Activated B cell treated with CpG ODN at 0.5 μM for 24 hours (primary cell): Measurements from ENCODE around the gene UCHL3. TPM values are rescaled to one million over a fixed set of nuclear protein-coding genes. Genes with fewer than 3 reads are reported as not detected.

Experiments
- ATAC-seq: fragments of 200-7000 bp; cut with Tn5 transposase; one replicate; pipeline ENCODE4 v1.10.0; 2021; ENCODE audit warnings: low read depth, mild to moderate bottlenecking, moderate library complexity
- CTCF ChIA-PET: fragments of 350-600 bp; sonication (Branson Sonifier 250); formaldehyde crosslinking; loops from one replicate; lab custom pipeline; 2021; ENCODE audit warnings: antibody characterized with exemption; lab: Charles Lee
- POLR2A ChIA-PET: fragments of 350-600 bp; sonication (Branson Sonifier 250); formaldehyde crosslinking; loops from one replicate; lab custom pipeline; 2021; ENCODE audit warnings: antibody characterized with exemption; lab: Charles Lee
- DNase-seq: peaks from one replicate; pipeline ENCODE4 v3.0.0; 2022
- H3K27ac Mint-ChIP-seq: one replicate; pipeline ENCODE4 v1.8.0; 2020; ENCODE audit warnings: mixed read lengths
- H3K27me3 Mint-ChIP-seq: one replicate; pipeline ENCODE4 v1.8.0; 2021; ENCODE audit warnings: mixed read lengths
- H3K36me3 Mint-ChIP-seq: one replicate; pipeline ENCODE4 v1.8.0; 2021; ENCODE audit warnings: low read depth, mixed read lengths
- H3K4me1 Mint-ChIP-seq: one replicate; pipeline ENCODE4 v1.8.0; 2021; ENCODE audit warnings: mixed read lengths
- H3K4me3 Mint-ChIP-seq: one replicate; pipeline ENCODE4 v1.8.0; 2020; ENCODE audit warnings: mild to moderate bottlenecking, mixed read lengths
- H3K9me3 Mint-ChIP-seq: one replicate; pipeline ENCODE4 v1.8.0; 2020; ENCODE audit warnings: mixed read lengths
- CTCF ChIP-seq: fragments of 200-600 bp; IDR thresholded peaks from one replicate; pipeline ENCODE4 v1.8.0; 2022; ENCODE audit warnings: antibody characterized with exemption, mild to moderate bottlenecking
- intact Hi-C: fragments of 100-400 bp; cut with micrococcal nuclease; formaldehyde crosslinking; loops from one replicate; pipeline ENCODE4 v1.15.1; 2024
- total RNA-seq: library from RNA; stranded (reverse); gene quantifications from 2 replicates; pipeline ENCODE4 v1.2.3, GENCODE V29; 2022

Gene UCHL3
- total RNA-seq, 1 donor from 2014 or later: 22.7 TPM

- ChIA-PET CTCF (no interaction called here), POLR2A (no interaction called here)
- Mint-ChIP-seq H3K4me3 (no peak overlapping the region), H3K9me3 (no peaks in the 10 kb centered on the region), H3K4me1 (peaks cover 33% of the 10 kb centered on the region), H3K36me3 (no peaks in the 10 kb centered on the region), H3K27me3 (no peaks in the 10 kb centered on the region), H3K27ac (no peak overlapping the region)
- TF ChIP-seq CTCF: no peak
- no peak for ATAC-seq
- no peak for DNase-seq
- intact Hi-C loops: loop anchor here (5.0 kb wide), 1 partner anchor 1358 kb away; no protein-coding TSS in a partner anchor
These were observed 95.5 kb downstream of the UCHL3 start for GRCh38 chr13:75645141-75645540.

GRCh38 chr13:75647126-75647784, 97.7 kb downstream of the UCHL3 start:
- no peak for TF ChIP-seq CTCF
- peak overlapping the region; percentile 33 for H3K4me3 Mint-ChIP-seq
- H3K9me3 Mint-ChIP-seq: no peaks in the 10 kb centered on the region
- no peaks in the 10 kb centered on the region for H3K36me3 Mint-ChIP-seq
- no peaks in the 10 kb centered on the region for H3K27me3 Mint-ChIP-seq
- ChIA-PET POLR2A (interaction anchor here (0.6 to 0.8 kb wide), 3 partner anchors 38 to 1797 kb away, joined by 3 read pairs; no protein-coding TSS in a partner anchor), CTCF (interaction anchor here (1.3 kb wide), 1 partner anchor 49 kb away, joined by 4 read pairs; no protein-coding TSS in a partner anchor)
- peak; percentile 90 for ATAC-seq
- peaks cover 33% of the 10 kb centered on the region for H3K4me1 Mint-ChIP-seq
- peak overlapping the region; percentile 84 for H3K27ac Mint-ChIP-seq
- DNase-seq: no peak
- intact Hi-C loops: loop anchor here (1.0 to 5.0 kb wide), 2 partner anchors 11 to 1360 kb away; partner anchors contain the start of gene LMO7

- DNase-seq: no peak
- Mint-ChIP-seq H3K27ac (no peak overlapping the region), H3K27me3 (no peaks in the 10 kb centered on the region), H3K36me3 (no peaks in the 10 kb centered on the region), H3K4me3 (no peak overlapping the region), H3K9me3 (no peaks in the 10 kb centered on the region), H3K4me1 (peaks cover 33% of the 10 kb centered on the region)
- intact Hi-C loops: loop anchor here (5.0 kb wide), 1 partner anchor 1361 kb away; no protein-coding TSS in a partner anchor
- TF ChIP-seq CTCF: no peak
- POLR2A ChIA-PET: no interaction called here
- ATAC-seq: no peak
- CTCF ChIA-PET: interaction anchor here (1.3 kb wide), 1 partner anchor 47 kb away, joined by 4 read pairs; no protein-coding TSS in a partner anchor
These were observed 98.9 kb downstream of the UCHL3 start for GRCh38 chr13:75648446-75648845.

- Mint-ChIP-seq H3K36me3 (no peaks in the 10 kb centered on the region), H3K4me1 (peaks cover 29% of the 10 kb centered on the region), H3K4me3 (no peak overlapping the region), H3K9me3 (no peaks in the 10 kb centered on the region), H3K27me3 (no peaks in the 10 kb centered on the region), H3K27ac (no peak overlapping the region)
- ChIA-PET POLR2A (no interaction called here), CTCF (no interaction called here)
- ATAC-seq (no peak), DNase-seq (no peak)
- no peak for TF ChIP-seq CTCF
- intact Hi-C loops: no loop called here
These were observed 101.4 kb downstream of the UCHL3 start for GRCh38 chr13:75651013-75651412.

GRCh38 chr13:75652726-75653125, 103.1 kb downstream of the UCHL3 start:
- no peaks in the 10 kb centered on the region for H3K9me3 Mint-ChIP-seq
- H3K36me3 Mint-ChIP-seq: no peaks in the 10 kb centered on the region
- TF ChIP-seq CTCF: no peak
- no peak overlapping the region for H3K27ac Mint-ChIP-seq
- POLR2A ChIA-PET: no interaction called here
- ATAC-seq: no peak
- DNase-seq: no peak
- H3K27me3 Mint-ChIP-seq: no peaks in the 10 kb centered on the region
- intact Hi-C loops: no loop called here
- CTCF ChIA-PET: no interaction called here
- no peak overlapping the region for H3K4me3 Mint-ChIP-seq
- H3K4me1 Mint-ChIP-seq: peaks cover 11% of the 10 kb centered on the region

Other genes with a start within 250 kb of the UCHL3 start
- gene TBC1D4, start 67.6 kb upstream of the UCHL3 start, total RNA-seq: 1.5 and 2.1 TPM in 2 replicates
- gene COMMD6, start 11.9 kb upstream of the UCHL3 start, total RNA-seq: 174 and 177 TPM in 2 replicates
- 13.5 and 19.5 TPM in 2 replicates for gene LMO7, start 86.5 kb downstream of the UCHL3 start, total RNA-seq